Measurements from ENCODE around the gene ZNF516. TPM values are rescaled to one million over a fixed set of nuclear protein-coding genes. Genes with fewer than 3 reads are reported as not detected.

The ZNF516 gene
- polyA plus RNA-seq, 1 donor, result 53.3 TPM

DNA sequence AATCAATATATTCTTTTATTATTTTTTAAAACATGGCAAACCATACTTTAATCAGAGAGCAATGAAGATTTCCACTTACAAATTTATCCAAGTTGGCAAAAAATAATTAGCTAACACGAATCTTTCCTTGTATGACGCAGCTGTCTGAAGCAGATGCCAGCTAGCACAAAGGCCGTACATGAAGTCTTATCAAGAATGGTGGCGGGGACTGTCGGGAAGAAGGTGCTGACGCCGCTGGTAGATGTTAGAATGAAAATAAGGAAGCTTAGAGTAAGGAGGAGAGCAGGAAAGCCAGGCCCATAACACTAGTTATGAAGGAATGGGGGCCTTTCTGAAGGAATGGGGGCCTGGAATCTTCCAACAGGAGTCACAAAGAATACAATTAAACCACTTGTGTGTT is 96.7 kb downstream of the ZNF516 start:
- no peak for DNase-seq

- no peak for DNase-seq
These were observed 97.4 kb downstream of the ZNF516 start for GRCh38 chr18:76397631-76398030.

DNA sequence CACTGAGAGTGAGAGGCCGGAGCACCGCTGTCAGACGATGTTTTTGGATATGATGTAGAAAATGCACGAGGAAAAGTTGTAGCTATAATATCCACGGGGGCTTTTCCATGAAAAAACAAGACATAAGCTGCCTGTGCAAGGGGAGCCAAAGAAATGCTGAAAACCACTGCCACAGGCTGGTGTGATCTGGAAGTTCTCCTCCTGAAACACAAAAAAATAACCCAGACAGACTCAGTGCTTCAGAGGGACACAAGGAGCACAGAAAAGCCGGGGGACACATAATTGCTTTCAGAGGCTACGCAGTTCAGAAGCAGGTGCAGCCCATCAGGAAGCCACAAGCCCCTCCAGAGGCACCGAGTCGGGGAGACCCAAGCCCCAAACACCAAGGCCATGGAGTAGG is 98.2 kb downstream of the ZNF516 start:
- no peak for DNase-seq

DNA sequence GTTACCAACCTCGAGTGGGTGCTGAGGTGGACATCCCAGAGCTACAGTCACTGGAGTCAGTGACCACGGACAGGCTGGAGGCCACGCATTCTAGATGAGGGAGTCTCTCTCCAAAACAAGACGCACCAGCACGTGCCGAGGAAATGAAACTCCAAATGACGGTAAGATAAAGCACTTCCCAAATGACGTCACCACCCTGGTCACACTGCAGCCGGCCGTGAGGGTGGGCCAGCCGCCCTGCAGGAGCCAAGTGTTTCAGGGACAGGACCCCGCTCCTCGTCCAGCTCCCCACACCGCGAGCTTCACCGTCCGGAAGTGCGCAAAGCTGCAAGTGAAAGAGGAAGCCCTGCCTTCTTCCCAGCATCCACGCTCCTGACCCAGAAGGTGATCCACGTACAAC is 99.4 kb downstream of the ZNF516 start:
- no peak for DNase-seq

DNA sequence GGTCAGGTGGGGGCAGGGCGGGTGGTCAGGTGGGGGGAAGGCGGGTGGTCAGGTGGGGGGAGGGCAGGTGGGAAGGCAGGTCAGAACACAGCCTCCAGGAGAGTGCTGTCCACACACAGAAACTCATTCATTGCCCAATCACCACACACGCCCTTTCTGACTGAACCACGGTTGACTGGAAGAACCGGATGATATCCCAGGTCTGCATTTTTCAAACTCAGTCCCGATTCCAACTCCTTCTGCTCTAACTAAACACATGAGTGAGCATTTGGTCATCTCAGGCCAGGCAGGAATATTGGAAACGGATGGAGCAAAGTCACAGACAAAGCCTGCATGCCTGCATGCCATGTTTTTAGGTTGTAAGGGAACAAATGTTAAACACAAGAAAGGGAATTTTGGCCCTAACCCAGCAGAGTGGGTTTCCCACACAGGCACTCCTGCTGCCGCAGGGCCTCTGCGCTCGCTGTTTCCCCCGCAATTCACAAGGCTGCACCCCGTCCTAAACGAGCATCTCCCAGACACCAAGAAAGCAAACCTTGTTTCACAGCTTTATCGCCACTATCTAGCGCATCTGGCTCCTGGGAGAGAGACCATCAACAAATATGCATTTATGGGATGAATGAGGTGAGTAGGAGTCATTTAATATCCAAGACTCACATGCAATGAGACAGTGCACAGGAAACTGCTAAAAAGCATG is 100.1 kb downstream of the ZNF516 start:
- DNase-seq, result no peak

GRCh38 chr18:76392349-76392748 is 102.7 kb downstream of the ZNF516 start:
- DNase-seq, result no peak

DNA sequence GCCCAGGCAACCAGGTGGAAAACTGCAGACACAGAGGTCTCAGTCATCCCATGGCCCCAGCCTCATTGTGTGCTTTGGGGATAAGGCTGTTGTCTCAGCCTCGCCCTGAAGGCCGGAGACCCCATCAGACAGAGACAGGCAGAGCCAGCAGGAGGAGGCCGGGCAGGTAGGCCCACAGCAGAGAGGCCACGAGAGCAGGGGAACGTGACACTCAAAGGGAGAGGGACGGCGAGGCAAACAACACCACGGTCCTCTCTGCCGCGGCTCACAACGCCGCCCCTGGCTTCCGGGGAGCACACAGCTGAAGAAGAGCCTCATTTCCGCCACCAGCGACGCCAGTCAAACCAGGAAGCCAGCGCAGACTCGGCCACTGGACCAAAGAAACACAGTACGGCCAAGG is 103.3 kb downstream of the ZNF516 start:
- no peak for DNase-seq

GRCh38 chr18:76391038-76391437 is 104.0 kb downstream of the ZNF516 start:
- DNase-seq, result no peak

DNA sequence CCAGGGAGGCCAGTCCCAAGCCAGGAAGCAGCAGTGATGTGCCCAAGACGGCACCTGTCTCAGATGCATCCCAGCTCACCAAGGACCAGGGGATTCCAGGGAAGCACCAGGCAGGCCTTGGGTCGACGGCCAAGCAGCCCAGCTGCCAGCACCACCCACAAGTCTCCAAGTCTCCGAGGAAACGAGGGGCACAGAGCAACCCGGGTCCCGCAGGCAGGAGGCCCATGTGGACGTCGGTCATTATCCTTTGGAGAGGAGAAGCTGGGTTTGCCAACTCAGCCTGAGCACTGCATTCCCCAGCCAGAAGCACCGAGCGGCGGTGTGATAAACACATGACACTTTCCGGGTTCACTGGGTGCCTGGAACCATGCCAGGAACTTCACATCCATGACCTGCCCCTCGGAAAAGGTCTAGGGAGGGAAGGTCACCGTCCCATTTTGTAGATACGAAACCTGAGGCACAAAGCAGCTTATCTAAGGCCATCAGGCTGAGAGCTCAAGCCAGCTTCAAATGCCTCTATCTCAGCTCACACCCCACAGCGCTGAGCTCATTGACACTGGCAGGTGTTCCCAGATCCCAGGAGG is 104.5 kb downstream of the ZNF516 start:
- no peak for DNase-seq

DNA sequence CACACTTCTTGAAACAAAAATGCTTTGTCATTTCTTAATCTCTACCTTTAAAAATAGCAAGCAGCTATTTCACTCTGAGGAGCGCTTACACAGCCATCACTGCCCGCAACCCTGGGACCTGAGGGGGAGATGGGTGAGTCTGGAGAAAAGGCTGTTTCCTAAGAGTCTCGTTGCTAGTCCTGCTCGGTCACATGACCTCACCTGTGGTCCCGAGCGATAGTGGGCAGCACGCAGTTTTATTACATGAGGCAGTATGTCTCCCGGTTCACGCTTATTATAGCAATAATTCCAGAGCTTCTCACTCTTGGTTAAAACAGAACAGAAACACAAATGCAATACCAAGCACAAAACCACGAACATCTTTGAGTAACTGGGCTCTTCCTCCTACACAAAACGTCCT is 105.3 kb downstream of the ZNF516 start:
- DNase-seq, result no peak

DNA sequence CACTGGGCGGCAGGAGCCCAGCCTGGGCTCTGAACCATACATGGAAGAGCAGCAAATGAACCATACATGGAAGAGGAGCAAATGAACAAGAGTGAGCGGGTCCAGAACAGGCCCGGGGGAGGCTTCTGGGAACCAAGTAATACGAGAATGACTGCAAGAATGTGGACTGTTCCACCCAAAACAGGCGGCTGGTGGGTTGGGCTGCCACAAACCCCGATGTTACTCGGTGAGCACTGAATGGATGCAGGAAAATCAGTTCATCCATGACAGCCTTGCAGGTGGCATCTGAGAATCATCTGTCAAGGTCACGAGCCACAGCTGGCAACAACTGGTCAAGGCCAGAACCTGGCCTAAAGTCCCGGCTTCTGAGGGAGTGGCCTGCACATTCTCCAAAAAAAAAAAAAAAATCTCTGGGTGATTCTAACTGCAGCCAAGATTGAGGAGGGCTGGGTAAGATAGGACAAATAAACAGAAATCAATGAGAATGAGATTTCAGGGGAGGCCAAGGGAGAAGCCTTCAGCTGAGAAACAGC is 106.1 kb downstream of the ZNF516 start:
- DNase-seq, result no peak

GRCh38 chr18:76388261-76388660 is 106.8 kb downstream of the ZNF516 start:
- DNase-seq, result no peak

DNA sequence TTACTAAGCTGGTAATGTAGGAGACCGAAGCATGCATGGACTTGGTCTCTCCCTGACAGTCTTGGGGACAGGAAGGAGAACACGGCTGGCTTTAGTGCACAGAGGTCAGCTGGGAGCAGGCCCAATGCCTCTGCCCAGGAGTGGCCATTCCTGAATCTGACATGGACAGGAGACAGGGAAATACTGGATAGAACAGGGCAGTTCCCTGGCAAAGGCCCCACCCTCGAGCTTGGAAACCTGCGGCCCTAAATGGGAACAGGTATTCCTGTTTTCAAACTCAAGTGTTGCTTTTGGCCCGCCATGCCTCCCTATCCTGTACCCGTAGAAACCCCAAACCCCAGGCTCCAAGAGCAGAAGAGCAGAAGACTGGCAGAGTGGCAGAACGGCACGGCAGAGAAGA is 107.4 kb downstream of the ZNF516 start:
- DNase-seq, result no peak

DNA sequence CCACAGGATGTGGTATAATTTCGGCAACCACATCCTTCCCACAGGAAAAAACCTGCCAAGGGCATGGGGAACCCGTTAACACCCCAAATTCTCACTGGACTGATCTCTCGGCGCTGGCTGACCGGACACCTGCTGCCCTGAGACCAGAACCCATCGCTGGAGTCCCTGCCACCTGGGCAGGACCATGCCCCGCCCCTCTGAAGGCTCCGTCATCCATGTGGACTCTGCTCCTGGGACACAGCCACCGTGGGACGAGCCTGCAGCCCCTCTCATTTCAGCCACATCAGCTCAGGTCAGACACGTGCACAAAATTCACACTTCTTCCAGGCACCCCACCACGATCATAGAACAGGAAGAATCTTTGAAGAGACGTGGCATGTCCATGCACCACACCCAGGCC is 108.2 kb downstream of the ZNF516 start:
- DNase-seq, result no peak

GRCh38 chr18:76386071-76386470 is 109.0 kb downstream of the ZNF516 start:
- no peak for DNase-seq

DNA sequence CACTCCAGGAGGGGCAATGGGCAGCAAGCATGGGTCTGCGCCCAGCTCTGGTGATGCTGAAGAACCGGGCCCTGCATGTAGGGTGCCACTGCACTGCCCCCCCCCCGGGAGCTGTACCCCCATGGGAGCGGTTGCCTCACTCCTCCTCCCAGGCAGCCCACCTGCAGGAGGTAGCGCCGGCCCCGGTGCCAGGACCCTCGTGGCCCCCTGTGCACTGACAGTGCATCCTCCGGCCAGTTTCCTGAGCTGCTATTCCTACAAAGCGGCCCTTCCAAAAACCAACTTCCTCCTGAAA is 109.4 kb downstream of the ZNF516 start:
- no peak for DNase-seq

DNA sequence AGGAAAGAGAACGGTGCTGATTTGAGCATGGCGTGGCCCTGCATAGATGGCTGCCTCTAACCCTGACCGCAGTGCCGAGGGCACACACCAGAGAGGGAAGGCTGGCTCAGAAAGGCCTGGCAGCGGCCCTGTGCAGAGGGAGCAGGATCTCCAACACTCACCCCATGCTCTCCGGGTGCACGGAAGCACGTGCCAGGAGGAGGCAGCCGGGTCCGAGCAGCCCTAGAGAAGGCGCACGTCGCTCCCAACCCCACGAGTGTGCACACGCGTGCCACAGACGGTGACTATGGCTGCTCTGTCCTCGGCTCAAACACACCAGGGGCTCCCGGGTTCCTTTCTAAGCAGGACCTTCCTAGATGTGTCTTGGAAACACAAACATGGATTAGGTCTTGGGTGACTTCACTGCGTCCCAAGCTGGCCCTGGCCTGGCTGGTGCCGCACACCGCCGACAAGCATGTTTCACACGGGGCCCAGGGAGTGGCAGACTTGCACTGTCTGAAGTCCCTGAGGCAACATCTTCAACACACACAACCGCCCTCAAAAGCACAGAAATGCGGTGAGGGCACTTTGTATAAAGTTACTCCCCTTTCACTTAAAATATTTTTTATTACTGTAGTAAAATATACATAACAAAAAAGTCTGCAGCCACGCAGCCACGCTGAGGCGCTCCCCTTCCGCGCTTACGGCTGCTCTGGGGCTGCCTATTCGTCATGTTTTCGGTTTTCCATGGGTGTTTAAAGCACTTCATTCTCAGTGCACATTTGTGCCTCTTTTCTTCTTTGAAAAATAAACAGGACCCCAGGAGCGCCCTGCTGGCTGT is 110.0 kb downstream of the ZNF516 start:
- no peak for DNase-seq

DNA sequence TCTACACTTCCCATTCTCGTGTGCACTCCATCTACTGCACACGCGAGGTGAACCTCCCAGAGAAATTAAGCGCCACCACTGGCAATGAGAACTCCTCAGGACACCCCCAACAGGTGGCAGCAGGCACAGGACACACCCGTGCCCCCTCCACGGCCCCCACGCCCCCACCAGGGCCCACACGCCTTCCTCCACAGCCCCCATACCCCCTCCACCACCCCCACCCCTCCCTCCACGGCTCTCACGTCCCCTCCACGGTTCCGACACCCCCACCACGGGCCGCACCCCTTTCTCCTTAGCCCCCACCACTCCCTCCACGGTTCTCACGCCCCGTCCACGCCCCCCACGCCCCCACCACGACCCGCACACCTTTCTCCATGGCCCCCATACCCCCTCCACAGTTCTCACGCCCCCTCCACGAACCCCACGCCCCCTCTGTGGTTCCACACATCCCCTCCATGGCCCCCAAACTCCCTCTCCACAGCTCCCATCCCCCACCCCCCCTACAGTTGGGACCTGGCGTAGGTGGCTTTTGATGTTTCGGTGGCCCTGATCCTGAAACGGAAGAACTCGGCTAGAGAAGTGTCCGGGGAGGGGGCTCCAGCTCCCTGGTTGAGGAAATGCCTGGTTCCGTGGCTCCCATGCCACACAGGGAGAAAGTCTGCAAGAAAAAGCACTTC is 110.8 kb downstream of the ZNF516 start:
- no peak for DNase-seq

DNA sequence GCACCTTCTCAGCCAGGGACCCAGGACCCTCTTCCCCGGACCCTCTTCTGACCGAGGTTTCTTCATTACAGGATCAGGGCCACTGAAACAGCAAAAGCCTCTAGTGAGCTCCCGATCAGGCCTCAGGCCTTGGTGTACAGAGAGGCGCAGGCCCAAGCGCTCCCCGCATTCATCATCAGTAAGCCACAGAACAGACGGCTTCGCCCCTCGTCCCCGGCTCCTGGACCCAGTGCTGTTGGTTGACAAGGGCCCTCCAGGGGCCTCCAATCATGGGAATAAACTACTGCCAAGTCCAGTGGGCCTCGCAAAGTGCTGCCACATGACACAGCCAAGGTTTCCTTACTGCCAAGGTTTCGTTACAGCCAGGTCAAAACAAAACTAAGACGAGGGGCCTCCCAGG is 111.4 kb downstream of the ZNF516 start:
- no peak for DNase-seq

DNA sequence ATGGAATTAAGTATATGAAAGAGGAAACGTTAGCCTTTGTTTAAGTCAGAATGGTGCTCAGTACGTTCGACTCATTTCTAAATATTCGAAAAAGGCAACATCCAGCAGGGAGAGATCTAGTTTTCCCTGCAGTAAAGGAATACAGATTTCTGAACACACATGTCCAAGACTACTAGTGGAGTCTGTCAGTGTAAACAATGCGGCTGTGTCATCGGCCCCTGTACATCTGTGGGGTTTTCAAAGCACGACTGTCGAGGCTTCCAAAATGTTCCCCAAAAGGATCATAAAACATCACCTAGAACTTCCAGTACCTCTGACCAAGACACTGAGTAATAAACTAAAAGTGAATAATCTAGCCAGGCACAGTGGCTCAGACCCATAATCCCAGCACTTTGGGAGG is 112.8 kb downstream of the ZNF516 start:
- DNase-seq, result no peak

- DNase-seq, result no peak
These were observed 114.1 kb downstream of the ZNF516 start for GRCh38 chr18:76380791-76381405.

- DNase-seq, result no peak
These were observed 114.8 kb downstream of the ZNF516 start for GRCh38 chr18:76380127-76380729.
